Upper lobe of left lung (tissue), 4 donors: ENCODE data around the gene FMNL2.

Source experiments
- CTCF ChIP-seq, 6 experiments: fragments of 450-650 bp in 4 of 6; fragments of 200-600 bp in 2 of 6; sonication (generic) in 2 of 6; IDR thresholded peaks; one replicate each; pipeline ENCODE4 v1.5.1; 2016 to 2019; ENCODE audit warnings: antibody characterized with exemption in 6 of 6
- POLR2A ChIP-seq, 4 donors: fragments of 450-650 bp; IDR thresholded peaks; one replicate each; pipeline ENCODE4 v1.5.1; 2016 to 2017; ENCODE audit warnings: antibody characterized with exemption in 4 of 4, mild to moderate bottlenecking in 2 of 4
- POLR2AphosphoS5 ChIP-seq, 2 donors: sonication (generic); formaldehyde crosslinking; IDR thresholded peaks; one replicate each; pipeline ENCODE4 v1.5.1; 2017; ENCODE audit warnings: antibody characterized with exemption in 2 of 2

DNA sequence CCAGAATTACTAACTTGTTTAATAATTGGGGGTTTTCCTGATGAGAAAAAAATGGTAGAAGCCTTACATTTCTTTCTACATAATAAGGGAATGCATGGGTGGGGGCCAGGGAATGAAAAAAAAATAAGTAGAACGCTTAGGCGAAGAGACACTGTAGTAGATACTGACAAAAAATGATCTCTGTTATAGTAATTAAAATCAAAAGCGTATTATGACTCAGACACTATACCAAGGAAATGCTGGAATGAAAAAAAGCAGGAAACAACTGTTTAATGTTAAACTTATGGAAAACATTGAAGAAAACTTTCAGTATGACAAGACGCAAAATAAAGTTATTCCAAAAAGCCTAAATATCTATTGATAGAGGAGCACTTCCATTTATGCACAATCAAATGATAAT is 339.4 kb downstream of the FMNL2 start:
- TF ChIP-seq CTCF (IDR thresholded peaks at IDR 0.05) (no peak), POLR2A (IDR thresholded peaks at IDR 0.05) (no peak), POLR2AphosphoS5 (IDR thresholded peaks at IDR 0.05) (no peak)
